KOPT-K1 (cell line): ENCODE data around the gene SMYD3.

ENCODE experiments used
- H3K27ac ChIP-seq: fragments of 200-600 bp; sonication (generic); 2 replicates; pipeline ENCODE4 v1.5.1; 2016; ENCODE audit warnings: antibody characterized with exemption, mild to moderate bottlenecking, low read depth, low read length; ENCODE audit not compliant: poor library complexity, severe bottlenecking
- H3K36me3 ChIP-seq: fragments of 200-600 bp; sonication (generic); 2 replicates; pipeline ENCODE4 v1.5.1; 2017; ENCODE audit warnings: antibody characterized with exemption, mild to moderate bottlenecking, low read length, moderate library complexity; ENCODE audit not compliant: insufficient read depth
- H3K9me3 ChIP-seq: fragments of 200-600 bp; sonication (generic); 2 replicates; pipeline ENCODE4 v1.5.1; 2017; ENCODE audit warnings: antibody characterized with exemption, low read length, mild to moderate bottlenecking; ENCODE audit not compliant: insufficient read depth, poor library complexity, severe bottlenecking

Gene SMYD3

GRCh38 chr1:246460406-246460805, 46.7 kb downstream of the SMYD3 start:
- Histone ChIP-seq H3K9me3 (no peaks in the 10 kb centered on the region), H3K36me3 (no peaks in the 10 kb centered on the region), H3K27ac (no peak overlapping the region)

- Histone ChIP-seq H3K9me3 (no peaks in the 10 kb centered on the region), H3K36me3 (no peaks in the 10 kb centered on the region), H3K27ac (no peak overlapping the region)
These were observed 47.9 kb downstream of the SMYD3 start for GRCh38 chr1:246459221-246459620.

GRCh38 chr1:246455476-246455875, 51.6 kb downstream of the SMYD3 start:
- H3K27ac ChIP-seq, result no peak overlapping the region

GRCh38 chr1:246454655-246455054, 52.4 kb downstream of the SMYD3 start:
- no peak overlapping the region for H3K27ac ChIP-seq
- H3K9me3 ChIP-seq, result no peaks in the 10 kb centered on the region
- H3K36me3 ChIP-seq, result no peaks in the 10 kb centered on the region

More at GRCh38 chr1:246455476-246455875, 51.6 kb downstream of the SMYD3 start:
- Histone ChIP-seq H3K9me3 (no peaks in the 10 kb centered on the region), H3K36me3 (no peaks in the 10 kb centered on the region)

GRCh38 chr1:246450611-246451251, 56.3 kb downstream of the SMYD3 start:
- H3K36me3 ChIP-seq, result no peaks in the 10 kb centered on the region
- H3K9me3 ChIP-seq, result no peaks in the 10 kb centered on the region
- no peak overlapping the region for H3K27ac ChIP-seq

- Histone ChIP-seq H3K27ac (no peak overlapping the region), H3K36me3 (no peaks in the 10 kb centered on the region), H3K9me3 (no peaks in the 10 kb centered on the region)
These were observed 58.7 kb downstream of the SMYD3 start for GRCh38 chr1:246448373-246448772.

GRCh38 chr1:246447501-246447900, 59.6 kb downstream of the SMYD3 start:
- H3K9me3 ChIP-seq, result no peaks in the 10 kb centered on the region
- no peak overlapping the region for H3K27ac ChIP-seq
- H3K36me3 ChIP-seq, result no peaks in the 10 kb centered on the region

- Histone ChIP-seq H3K9me3 (no peaks in the 10 kb centered on the region), H3K36me3 (no peaks in the 10 kb centered on the region), H3K27ac (no peak overlapping the region)
These were observed 61.6 kb downstream of the SMYD3 start for GRCh38 chr1:246445503-246445902.

- Histone ChIP-seq H3K36me3 (no peaks in the 10 kb centered on the region), H3K27ac (no peak overlapping the region), H3K9me3 (no peaks in the 10 kb centered on the region)
These were observed 62.5 kb downstream of the SMYD3 start for GRCh38 chr1:246444617-246445016.

GRCh38 chr1:246437961-246438360, 69.1 kb downstream of the SMYD3 start:
- peaks cover 25% of the 10 kb centered on the region for H3K9me3 ChIP-seq
- H3K36me3 ChIP-seq, result no peaks in the 10 kb centered on the region
- no peak overlapping the region for H3K27ac ChIP-seq

GRCh38 chr1:246435421-246436041, 71.5 kb downstream of the SMYD3 start:
- no peaks in the 10 kb centered on the region for H3K36me3 ChIP-seq
- H3K9me3 ChIP-seq, result peaks cover 29% of the 10 kb centered on the region
- no peak overlapping the region for H3K27ac ChIP-seq

GRCh38 chr1:246434335-246434734, 72.7 kb downstream of the SMYD3 start:
- no peaks in the 10 kb centered on the region for H3K36me3 ChIP-seq
- H3K9me3 ChIP-seq, result peaks cover 40% of the 10 kb centered on the region
- no peak overlapping the region for H3K27ac ChIP-seq

- Histone ChIP-seq H3K9me3 (peaks cover 27% of the 10 kb centered on the region), H3K27ac (peak overlapping the region; percentile 71), H3K36me3 (no peaks in the 10 kb centered on the region)
These were observed 78.4 kb downstream of the SMYD3 start for GRCh38 chr1:246428542-246429308.

- Histone ChIP-seq H3K36me3 (no peaks in the 10 kb centered on the region), H3K9me3 (peaks cover 21% of the 10 kb centered on the region), H3K27ac (peak overlapping the region; percentile 71)
These were observed 79.5 kb downstream of the SMYD3 start for GRCh38 chr1:246427611-246428010.

GRCh38 chr1:246425895-246426294, 81.2 kb downstream of the SMYD3 start:
- peaks cover 21% of the 10 kb centered on the region for H3K9me3 ChIP-seq

More at GRCh38 chr1:246425895-246426294, 81.2 kb downstream of the SMYD3 start:
- H3K36me3 ChIP-seq, result no peaks in the 10 kb centered on the region
- no peak overlapping the region for H3K27ac ChIP-seq
